Measurements from ENCODE around the gene IER5L.
A peak's percentile ranks its signal among the peaks of the same experiment; 100 is the strongest.

GRCh38 chr9:129177791-129178567 is at the start of gene IER5L:
- TF ChIP-seq POLR2A (IDR thresholded peaks at IDR 0.05) (peak; percentile 96), CTCF (IDR thresholded peaks at IDR 0.05) (no peak)
